Measurements from ENCODE around the gene NFE2L2.

- no peak for TF ChIP-seq CTCF (IDR thresholded peaks at IDR 0.05; ENCODE audit: low read depth, low read length)
- TF ChIP-seq EZH2phosphoT487 (IDR thresholded peaks at IDR 0.05; ENCODE audit: low read depth), result no peak
These were observed 25.5 kb upstream of the NFE2L2 start for GRCh38 chr2:177289824-177290628.
